Measurements from ENCODE around the gene MYZAP.

MYZAP gene

DNA sequence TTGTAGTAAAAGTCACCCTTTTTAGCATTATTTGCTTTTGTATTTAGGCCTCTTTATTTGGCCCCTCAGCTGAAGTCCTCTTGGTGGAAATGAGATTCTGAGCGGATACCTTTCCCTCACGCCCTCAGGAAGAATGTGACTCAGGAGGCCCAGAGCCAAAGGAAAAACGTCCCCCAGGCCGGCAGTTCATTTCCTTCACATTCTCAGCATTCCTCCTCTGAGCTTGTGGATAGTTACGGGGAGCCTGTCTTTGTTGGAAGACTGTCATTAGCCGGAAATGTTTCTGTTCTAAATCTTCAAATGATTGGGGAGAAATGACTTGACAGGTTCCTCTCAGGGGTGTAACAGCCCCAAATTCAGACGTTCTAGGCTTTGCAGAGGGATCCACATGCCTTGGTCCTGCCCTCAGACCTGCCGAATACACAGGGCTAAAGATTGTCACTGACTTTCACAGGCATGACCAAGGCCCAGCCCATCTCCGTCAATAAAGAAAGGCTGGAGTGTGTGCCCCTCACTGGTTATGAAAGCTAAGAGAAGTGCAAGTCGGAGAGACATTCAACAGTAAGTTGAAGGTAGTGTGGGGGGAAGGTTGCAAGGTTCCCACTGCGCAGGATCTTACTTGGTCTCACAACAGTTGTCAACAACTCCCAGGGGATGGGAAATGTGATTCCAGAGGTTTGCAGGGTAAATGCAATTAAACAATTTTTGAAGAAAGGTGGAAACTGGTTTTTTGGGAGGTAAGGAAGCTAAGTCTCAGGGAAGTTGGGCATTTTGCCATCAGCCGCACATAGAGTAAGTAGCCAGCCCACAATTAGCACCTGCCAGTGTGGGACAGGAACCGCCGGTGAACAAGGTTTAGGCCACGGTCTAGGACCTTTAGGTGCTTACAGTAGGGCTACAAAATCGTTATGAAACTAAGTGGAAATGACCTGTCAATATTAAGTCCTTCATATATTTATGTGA, 39.7 kb upstream of the MYZAP start:
- no peaks in the 10 kb centered on the region for H3K9me3 ChIP-seq (ENCODE audit: control insufficient read depth, low read length)
- no peak overlapping the region for H3K27ac ChIP-seq (ENCODE audit: insufficient read depth, low read length, poor library complexity, severe bottlenecking)
- H3K27me3 ChIP-seq (replicated peaks; ENCODE audit: control insufficient read depth, insufficient read depth, low read length, poor library complexity, severe bottlenecking) = no peaks in the 10 kb centered on the region
- no peak for DNase-seq
- no peaks in the 10 kb centered on the region for H3K36me3 ChIP-seq (ENCODE audit: control insufficient read depth, insufficient read depth, low read length)
- no peaks in the 10 kb centered on the region for H3K4me1 ChIP-seq (ENCODE audit: control insufficient read depth, insufficient read depth, low read length, poor library complexity, severe bottlenecking)
- H3K4me3 ChIP-seq (ENCODE audit: insufficient read depth, low read depth, low read length, poor library complexity, severe bottlenecking) = no peak overlapping the region

DNA sequence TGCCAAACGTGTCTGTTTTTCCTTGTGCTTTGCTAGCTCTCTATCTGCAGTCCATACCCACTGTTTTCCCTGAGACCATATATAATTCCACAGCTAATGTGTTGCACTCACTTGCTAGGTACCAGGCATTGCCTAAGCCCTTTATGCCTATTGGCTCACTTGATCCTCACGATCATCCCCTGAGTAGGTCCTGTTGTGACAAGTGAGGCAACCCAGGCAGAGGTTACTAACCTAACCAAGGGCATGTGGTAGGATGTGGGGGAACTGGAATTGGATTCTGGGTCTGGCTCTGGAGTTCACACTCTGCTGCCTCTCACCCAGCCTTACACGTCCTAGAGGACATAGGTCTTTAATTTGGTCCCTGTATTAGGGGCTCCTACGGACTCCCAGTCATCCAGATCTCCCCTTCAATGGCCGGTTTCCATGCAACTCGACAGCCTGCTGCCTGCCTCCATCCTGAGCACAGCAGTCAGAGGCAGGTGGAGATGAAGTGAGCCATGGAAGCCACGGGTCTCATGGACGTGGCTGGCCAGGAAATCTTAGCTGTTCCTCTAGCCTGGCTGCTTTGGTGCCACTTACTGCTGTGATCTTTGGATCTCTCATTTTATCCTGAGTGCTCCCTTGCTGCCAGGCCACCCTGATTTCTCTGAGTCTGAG, 38.9 kb upstream of the MYZAP start:
- DNase-seq = no peak
- no peaks in the 10 kb centered on the region for H3K9me3 ChIP-seq (ENCODE audit: control insufficient read depth, low read length)
- no peaks in the 10 kb centered on the region for H3K36me3 ChIP-seq (ENCODE audit: control insufficient read depth, insufficient read depth, low read length)
- no peaks in the 10 kb centered on the region for H3K27me3 ChIP-seq (replicated peaks; ENCODE audit: control insufficient read depth, insufficient read depth, low read length, poor library complexity, severe bottlenecking)
- H3K27ac ChIP-seq (ENCODE audit: insufficient read depth, low read length, poor library complexity, severe bottlenecking) = no peak overlapping the region
- H3K4me3 ChIP-seq (ENCODE audit: insufficient read depth, low read depth, low read length, poor library complexity, severe bottlenecking) = no peak overlapping the region
- no peaks in the 10 kb centered on the region for H3K4me1 ChIP-seq (ENCODE audit: control insufficient read depth, insufficient read depth, low read length, poor library complexity, severe bottlenecking)

DNA sequence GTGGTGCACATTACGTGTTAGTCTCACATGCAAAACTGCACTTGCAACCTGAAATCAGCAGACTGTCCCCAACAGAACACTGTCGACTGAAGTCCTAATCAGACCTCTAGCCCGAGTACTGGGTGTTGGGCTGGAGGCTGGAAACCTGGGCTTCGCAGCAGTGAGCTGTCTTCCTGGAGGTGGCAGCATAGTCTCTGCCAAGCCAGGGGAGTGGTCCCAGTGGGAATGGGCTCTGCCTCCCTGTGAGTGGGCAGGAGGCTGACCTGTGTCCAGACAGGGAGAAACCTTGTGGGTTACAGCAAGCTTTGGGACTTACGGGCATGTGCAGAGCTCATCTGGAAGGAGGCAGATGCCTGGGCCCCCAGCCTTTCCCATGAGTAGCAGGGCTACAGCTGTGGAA, 38.2 kb upstream of the MYZAP start:
- H3K27me3 ChIP-seq (replicated peaks; ENCODE audit: control insufficient read depth, insufficient read depth, low read length, poor library complexity, severe bottlenecking) = no peaks in the 10 kb centered on the region
- H3K4me3 ChIP-seq (ENCODE audit: insufficient read depth, low read depth, low read length, poor library complexity, severe bottlenecking) = no peak overlapping the region
- no peaks in the 10 kb centered on the region for H3K9me3 ChIP-seq (ENCODE audit: control insufficient read depth, low read length)
- H3K27ac ChIP-seq (ENCODE audit: insufficient read depth, low read length, poor library complexity, severe bottlenecking) = no peak overlapping the region
- DNase-seq = no peak
- H3K36me3 ChIP-seq (ENCODE audit: control insufficient read depth, insufficient read depth, low read length) = no peaks in the 10 kb centered on the region
- H3K4me1 ChIP-seq (ENCODE audit: control insufficient read depth, insufficient read depth, low read length, poor library complexity, severe bottlenecking) = no peaks in the 10 kb centered on the region

DNA sequence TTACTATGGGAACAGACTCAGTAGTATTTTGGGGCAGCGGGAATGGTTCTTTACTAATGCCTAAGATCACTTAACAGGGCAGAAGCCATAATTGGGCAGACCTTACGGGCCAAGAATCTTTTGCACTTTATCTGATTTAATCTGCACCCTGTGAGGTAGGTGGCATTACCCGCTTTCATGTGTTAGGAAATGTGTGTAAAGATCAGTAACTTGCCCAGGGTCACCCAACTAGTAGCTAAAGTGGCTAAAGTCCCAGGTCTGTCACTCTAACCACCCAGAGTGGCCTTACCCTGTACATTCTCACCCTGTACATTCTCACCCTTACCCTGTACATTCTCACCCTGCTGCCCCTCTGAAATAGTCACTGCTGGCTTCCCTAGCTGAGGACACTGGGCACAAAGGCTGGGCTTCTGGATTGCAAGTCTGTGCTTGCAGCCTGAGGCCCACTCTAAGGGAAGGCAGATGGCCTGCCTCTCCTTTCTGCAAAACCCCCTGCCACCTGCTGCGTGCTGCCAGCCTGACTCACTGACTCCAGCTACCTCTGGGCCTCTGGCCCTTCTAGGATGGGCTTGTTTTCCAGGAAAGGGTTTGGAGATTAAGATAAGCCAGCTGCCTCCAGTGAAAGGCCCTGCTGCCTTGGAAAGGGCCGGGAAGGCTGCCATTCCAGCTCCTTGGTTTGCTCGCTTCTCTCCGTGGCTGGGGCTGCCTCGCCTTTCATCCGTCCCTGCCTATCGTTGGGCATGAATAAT, 37.5 kb upstream of the MYZAP start:
- Histone ChIP-seq H3K4me1 (ENCODE audit: control insufficient read depth, insufficient read depth, low read length, poor library complexity, severe bottlenecking) (no peaks in the 10 kb centered on the region), H3K9me3 (ENCODE audit: control insufficient read depth, low read length) (no peaks in the 10 kb centered on the region), H3K4me3 (ENCODE audit: insufficient read depth, low read depth, low read length, poor library complexity, severe bottlenecking) (no peak overlapping the region), H3K36me3 (ENCODE audit: control insufficient read depth, insufficient read depth, low read length) (no peaks in the 10 kb centered on the region), H3K27ac (ENCODE audit: insufficient read depth, low read length, poor library complexity, severe bottlenecking) (no peak overlapping the region), H3K27me3 (replicated peaks; ENCODE audit: control insufficient read depth, insufficient read depth, low read length, poor library complexity, severe bottlenecking) (no peaks in the 10 kb centered on the region)
- DNase-seq = no peak

DNA sequence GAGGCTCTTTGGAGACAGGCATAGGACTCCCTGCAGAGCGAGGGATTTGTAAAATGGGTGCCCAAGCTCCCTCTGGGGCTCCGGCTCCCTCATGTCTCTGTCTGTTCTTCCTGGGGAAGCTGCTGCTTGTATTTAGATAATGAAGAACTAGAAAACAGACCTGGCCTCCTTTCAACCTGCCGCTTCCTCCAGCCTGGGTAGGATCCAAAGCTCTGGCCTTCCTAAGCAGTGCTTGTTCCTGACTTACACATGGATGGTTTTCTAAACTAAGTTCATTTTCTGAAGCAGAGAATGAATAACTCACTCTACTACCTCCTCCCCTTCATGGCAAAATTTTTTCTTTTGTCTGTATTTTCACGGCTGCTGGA, 36.9 kb upstream of the MYZAP start:
- no peak overlapping the region for H3K27ac ChIP-seq (ENCODE audit: insufficient read depth, low read length, poor library complexity, severe bottlenecking)
- no peak for DNase-seq
- no peaks in the 10 kb centered on the region for H3K27me3 ChIP-seq (replicated peaks; ENCODE audit: control insufficient read depth, insufficient read depth, low read length, poor library complexity, severe bottlenecking)
- no peak overlapping the region for H3K4me3 ChIP-seq (ENCODE audit: insufficient read depth, low read depth, low read length, poor library complexity, severe bottlenecking)
- H3K9me3 ChIP-seq (ENCODE audit: control insufficient read depth, low read length) = no peaks in the 10 kb centered on the region
- no peaks in the 10 kb centered on the region for H3K36me3 ChIP-seq (ENCODE audit: control insufficient read depth, insufficient read depth, low read length)
- H3K4me1 ChIP-seq (ENCODE audit: control insufficient read depth, insufficient read depth, low read length, poor library complexity, severe bottlenecking) = no peaks in the 10 kb centered on the region

DNA sequence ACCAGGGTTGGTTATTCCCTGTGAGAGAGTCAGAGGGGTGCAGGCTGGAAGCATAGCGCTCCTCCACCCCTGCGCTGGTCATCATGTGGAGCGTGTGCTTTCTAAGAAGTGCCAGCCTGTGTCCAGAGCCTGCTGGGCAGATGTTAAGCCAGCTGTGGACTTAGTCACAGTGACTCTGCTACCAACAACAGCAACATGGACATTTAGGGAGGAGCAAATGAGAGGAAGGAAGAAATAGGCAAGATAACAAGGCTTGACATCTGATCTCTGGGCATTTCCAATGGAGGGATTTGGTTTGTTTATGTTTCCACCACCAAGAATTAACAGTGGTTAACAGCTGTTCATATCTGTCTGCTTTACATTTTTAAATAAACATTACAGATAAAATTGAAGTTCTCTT, 36.4 kb upstream of the MYZAP start:
- Histone ChIP-seq H3K9me3 (ENCODE audit: control insufficient read depth, low read length) (no peaks in the 10 kb centered on the region), H3K27me3 (replicated peaks; ENCODE audit: control insufficient read depth, insufficient read depth, low read length, poor library complexity, severe bottlenecking) (no peaks in the 10 kb centered on the region), H3K36me3 (ENCODE audit: control insufficient read depth, insufficient read depth, low read length) (no peaks in the 10 kb centered on the region), H3K27ac (ENCODE audit: insufficient read depth, low read length, poor library complexity, severe bottlenecking) (no peak overlapping the region), H3K4me3 (ENCODE audit: insufficient read depth, low read depth, low read length, poor library complexity, severe bottlenecking) (no peak overlapping the region), H3K4me1 (ENCODE audit: control insufficient read depth, insufficient read depth, low read length, poor library complexity, severe bottlenecking) (no peaks in the 10 kb centered on the region)
- no peak for DNase-seq

DNA sequence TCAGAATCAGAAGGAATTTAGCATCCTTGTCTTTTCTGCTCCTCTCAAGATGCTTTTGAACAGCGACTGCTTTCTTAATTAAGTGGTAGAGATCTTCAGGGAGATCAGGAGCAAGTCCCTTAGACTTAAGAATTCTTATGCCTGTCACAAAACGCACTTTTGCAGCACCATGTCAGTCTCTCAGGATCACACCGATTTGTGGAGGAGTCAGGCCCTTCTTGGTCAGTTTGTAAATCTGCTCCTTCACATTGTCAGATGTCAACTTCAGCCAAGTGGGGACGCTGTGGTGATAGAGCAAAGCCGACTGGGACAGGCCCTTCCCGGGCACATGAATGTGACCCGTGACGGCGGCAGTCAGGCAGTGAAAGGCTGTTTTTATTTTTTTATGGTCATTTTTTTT, 35.7 kb upstream of the MYZAP start:
- no peaks in the 10 kb centered on the region for H3K27me3 ChIP-seq (replicated peaks; ENCODE audit: control insufficient read depth, insufficient read depth, low read length, poor library complexity, severe bottlenecking)
- H3K4me3 ChIP-seq (ENCODE audit: insufficient read depth, low read depth, low read length, poor library complexity, severe bottlenecking) = no peak overlapping the region
- DNase-seq = no peak
- H3K9me3 ChIP-seq (ENCODE audit: control insufficient read depth, low read length) = no peaks in the 10 kb centered on the region
- peaks cover 1% of the 10 kb centered on the region for H3K4me1 ChIP-seq (ENCODE audit: control insufficient read depth, insufficient read depth, low read length, poor library complexity, severe bottlenecking)
- no peak overlapping the region for H3K27ac ChIP-seq (ENCODE audit: insufficient read depth, low read length, poor library complexity, severe bottlenecking)
- no peaks in the 10 kb centered on the region for H3K36me3 ChIP-seq (ENCODE audit: control insufficient read depth, insufficient read depth, low read length)

DNA sequence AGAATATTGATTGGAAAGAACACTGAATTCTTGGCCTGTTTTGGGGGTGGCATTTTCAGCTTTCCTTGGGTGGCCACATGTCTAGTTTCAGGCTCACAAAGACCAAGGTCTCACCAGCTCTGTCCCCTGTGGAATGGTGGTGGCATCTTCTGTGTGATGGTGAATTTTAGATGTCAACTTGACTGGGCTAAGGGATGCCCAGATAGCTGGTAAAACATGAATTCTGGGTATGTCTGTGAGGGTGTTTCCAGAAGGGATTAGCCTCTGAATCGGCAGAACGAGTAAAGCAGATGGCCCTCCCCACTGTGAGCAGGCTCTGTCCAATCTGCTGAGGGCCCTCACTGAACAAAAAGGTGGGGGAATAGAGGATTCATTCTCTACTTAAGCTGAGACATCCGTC, 34.4 kb upstream of the MYZAP start:
- no peak for DNase-seq
- no peaks in the 10 kb centered on the region for H3K27me3 ChIP-seq (replicated peaks; ENCODE audit: control insufficient read depth, insufficient read depth, low read length, poor library complexity, severe bottlenecking)
- H3K4me3 ChIP-seq (ENCODE audit: insufficient read depth, low read depth, low read length, poor library complexity, severe bottlenecking) = no peak overlapping the region
- no peaks in the 10 kb centered on the region for H3K36me3 ChIP-seq (ENCODE audit: control insufficient read depth, insufficient read depth, low read length)
- peaks cover 5% of the 10 kb centered on the region for H3K4me1 ChIP-seq (ENCODE audit: control insufficient read depth, insufficient read depth, low read length, poor library complexity, severe bottlenecking)
- H3K9me3 ChIP-seq (ENCODE audit: control insufficient read depth, low read length) = no peaks in the 10 kb centered on the region
- no peak overlapping the region for H3K27ac ChIP-seq (ENCODE audit: insufficient read depth, low read length, poor library complexity, severe bottlenecking)

DNA sequence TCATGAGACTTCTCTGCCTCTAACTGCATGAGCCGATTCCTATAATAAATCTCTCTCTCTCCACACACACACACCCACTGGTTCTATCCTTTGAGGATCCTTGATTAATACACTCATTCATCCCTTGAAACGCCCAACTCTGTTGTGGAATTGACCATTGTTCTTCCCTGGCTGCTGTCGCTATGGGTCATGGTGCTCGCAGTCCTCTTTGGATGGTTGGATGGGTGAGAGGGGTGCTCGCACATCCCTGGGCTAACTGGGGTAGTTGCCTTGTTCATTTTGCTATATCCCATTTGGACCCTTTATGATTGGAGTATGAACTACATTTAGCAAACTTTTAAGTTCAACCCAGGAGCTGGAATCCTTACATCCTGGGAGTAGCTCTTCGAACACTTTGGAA, 33.9 kb upstream of the MYZAP start:
- Histone ChIP-seq H3K4me3 (ENCODE audit: insufficient read depth, low read depth, low read length, poor library complexity, severe bottlenecking) (no peak overlapping the region), H3K4me1 (ENCODE audit: control insufficient read depth, insufficient read depth, low read length, poor library complexity, severe bottlenecking) (peaks cover 5% of the 10 kb centered on the region), H3K36me3 (ENCODE audit: control insufficient read depth, insufficient read depth, low read length) (no peaks in the 10 kb centered on the region), H3K27me3 (replicated peaks; ENCODE audit: control insufficient read depth, insufficient read depth, low read length, poor library complexity, severe bottlenecking) (no peaks in the 10 kb centered on the region), H3K9me3 (ENCODE audit: control insufficient read depth, low read length) (no peaks in the 10 kb centered on the region), H3K27ac (ENCODE audit: insufficient read depth, low read length, poor library complexity, severe bottlenecking) (no peak overlapping the region)
- DNase-seq = no peak

DNA sequence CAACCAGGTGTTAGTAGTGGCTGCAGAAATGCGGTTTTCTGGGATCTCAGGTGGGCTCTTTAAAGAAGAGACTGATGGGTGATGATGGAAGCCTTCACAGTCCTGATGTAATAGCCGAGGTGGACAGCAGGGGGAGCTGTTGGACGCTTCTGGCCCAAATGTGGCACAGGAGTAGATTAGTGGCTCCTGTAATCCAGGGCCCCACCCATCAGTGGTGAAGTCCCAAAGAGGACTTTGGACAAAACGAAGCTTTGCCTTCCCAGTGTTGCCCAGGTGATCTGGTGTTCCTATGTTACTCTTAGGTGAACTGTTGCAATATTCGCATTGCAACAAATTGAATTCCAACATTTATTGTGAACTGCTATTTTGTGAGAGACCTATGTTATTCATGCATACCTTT, 31.8 kb upstream of the MYZAP start:
- no peaks in the 10 kb centered on the region for H3K9me3 ChIP-seq (ENCODE audit: control insufficient read depth, low read length)
- H3K4me3 ChIP-seq (ENCODE audit: insufficient read depth, low read depth, low read length, poor library complexity, severe bottlenecking) = no peak overlapping the region
- H3K27ac ChIP-seq (ENCODE audit: insufficient read depth, low read length, poor library complexity, severe bottlenecking) = no peak overlapping the region
- peak; percentile 11 to 40 (median 12) for DNase-seq
- H3K27me3 ChIP-seq (replicated peaks; ENCODE audit: control insufficient read depth, insufficient read depth, low read length, poor library complexity, severe bottlenecking) = no peaks in the 10 kb centered on the region
- H3K36me3 ChIP-seq (ENCODE audit: control insufficient read depth, insufficient read depth, low read length) = no peaks in the 10 kb centered on the region
- H3K4me1 ChIP-seq (ENCODE audit: control insufficient read depth, insufficient read depth, low read length, poor library complexity, severe bottlenecking) = peaks cover 5% of the 10 kb centered on the region
